HG03095 (cell line): ENCODE data around the gene HEMGN.

Source experiments
- ATAC-seq: cut with Tn5 transposase; IDR thresholded peaks from one replicate; pipeline ENCODE4 v1.9.1; 2021; ENCODE audit warnings: moderate library complexity; ENCODE audit not compliant: unreplicated experiment

Gene HEMGN

GRCh38 chr9:97933297-97933998 is 4.5 kb downstream of the HEMGN start:
- ATAC-seq, result no peak

- ATAC-seq, result no peak
Observed at GRCh38 chr9:97930972-97931371, 7.0 kb downstream of the HEMGN start.

- ATAC-seq, result no peak
Observed at GRCh38 chr9:97928986-97929604, 8.9 kb downstream of the HEMGN start.

- no peak for ATAC-seq
Observed at GRCh38 chr9:97925497-97926334, 12.3 kb downstream of the HEMGN start.

GRCh38 chr9:97924386-97924785 is 13.6 kb downstream of the HEMGN start:
- ATAC-seq, result no peak

GRCh38 chr9:97923529-97924108 is 14.4 kb downstream of the HEMGN start:
- peak; percentile 36 for ATAC-seq

- peak; percentile 71 for ATAC-seq
Observed at GRCh38 chr9:97921959-97922724, 15.8 kb downstream of the HEMGN start, which contains the start of gene TRMO. Gene TRMO (minus strand): TSS chr9:97922500. CDS start chr9:97922493, 7 bp downstream.

GRCh38 chr9:97919217-97919813 is 18.7 kb downstream of the HEMGN start:
- ATAC-seq, result no peak

GRCh38 chr9:97918611-97919010 is 19.4 kb downstream of the HEMGN start:
- ATAC-seq, result no peak

GRCh38 chr9:97911970-97912369 is 26.0 kb downstream of the HEMGN start:
- ATAC-seq, result no peak

GRCh38 chr9:97911528-97911927 is 26.4 kb downstream of the HEMGN start:
- ATAC-seq, result no peak

GRCh38 chr9:97910357-97910756 is 27.6 kb downstream of the HEMGN start:
- no peak for ATAC-seq

GRCh38 chr9:97908705-97909104 is 29.3 kb downstream of the HEMGN start:
- no peak for ATAC-seq

GRCh38 chr9:97907632-97908031 is 30.3 kb downstream of the HEMGN start:
- ATAC-seq, result no peak

- no peak for ATAC-seq
Observed at GRCh38 chr9:97907046-97907445, 30.9 kb downstream of the HEMGN start.

GRCh38 chr9:97906236-97906831 is 31.6 kb downstream of the HEMGN start:
- ATAC-seq, result no peak

GRCh38 chr9:97905228-97905627 is 32.7 kb downstream of the HEMGN start:
- no peak for ATAC-seq

GRCh38 chr9:97904725-97905124 is 33.2 kb downstream of the HEMGN start:
- ATAC-seq, result no peak

GRCh38 chr9:97903177-97903576 is 34.8 kb downstream of the HEMGN start:
- ATAC-seq, result no peak
